Breast epithelium (tissue), 3 donors: ENCODE results near the gene SKOR1.

Experiments
- CTCF ChIP-seq, 3 donors: fragments of 450-650 bp; IDR thresholded peaks; one replicate each; pipeline ENCODE4 v1.5.1; 2016 to 2017; ENCODE audit warnings: antibody characterized with exemption in 3 of 3, mild to moderate bottlenecking in 3 of 3, moderate library complexity in 3 of 3
- POLR2A ChIP-seq: fragments of 450-650 bp; IDR thresholded peaks from one replicate; pipeline ENCODE4 v1.6.1; 2016; ENCODE audit warnings: antibody characterized with exemption, mild to moderate bottlenecking, moderate library complexity
- POLR2AphosphoS5 ChIP-seq, 3 donors: sonication (generic); formaldehyde crosslinking; IDR thresholded peaks; one replicate each; pipeline ENCODE4 v1.6.1; 2017; ENCODE audit warnings: antibody characterized with exemption in 3 of 3

GRCh38 chr15:67831363-67831762, 6.1 kb downstream of the SKOR1 start:
- TF ChIP-seq CTCF (IDR thresholded peaks at IDR 0.05): no peak
- TF ChIP-seq POLR2AphosphoS5 (IDR thresholded peaks at IDR 0.05): no peak
- TF ChIP-seq POLR2A: no peak
